ENCODE measurements around the gene LIPC. TPM values are rescaled to one million over a fixed set of nuclear protein-coding genes. Genes with fewer than 3 reads are reported as not detected.

The LIPC gene
- total and polyA plus RNA-seq, 8 donors, result 0.11 to 1.0 (median 0.60) TPM

- DNase-seq (no peak), ATAC-seq (peak; percentile 37)
- Histone ChIP-seq H3K4me3 (no peak overlapping the region), H3K9me3 (no peaks in the 10 kb centered on the region), H3K27ac (no peak overlapping the region), H3K4me1 (no peaks in the 10 kb centered on the region), H3K27me3 (no peaks in the 10 kb centered on the region), H3K36me3 (no peaks in the 10 kb centered on the region)
- intact Hi-C loops (cut with DNase I), result no loop called here
- TF ChIP-seq CTCF (IDR thresholded peaks at IDR 0.05), result no peak
Measured at GRCh38 chr15:58387130-58387529, 44.7 kb upstream of the LIPC start.

DNA sequence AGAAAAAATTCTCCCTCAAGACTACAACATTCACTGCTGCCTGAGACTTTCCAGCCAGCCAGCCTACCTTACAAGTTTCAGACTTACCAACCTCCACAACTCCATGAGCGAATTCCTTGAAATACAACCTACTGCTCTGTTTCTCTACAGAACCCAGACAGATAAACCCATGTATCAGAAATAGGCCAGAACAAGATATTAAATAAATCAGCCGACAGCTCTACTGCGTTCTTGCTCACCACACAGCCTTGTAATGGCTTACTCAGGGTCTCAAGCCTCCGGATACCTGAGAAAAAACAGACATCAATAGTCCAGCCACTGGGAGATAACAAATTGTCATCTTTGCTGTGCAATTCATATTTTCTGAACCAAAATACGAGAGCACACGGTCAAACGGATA is 43.6 kb upstream of the LIPC start:
- H3K36me3 ChIP-seq, result no peaks in the 10 kb centered on the region
- ATAC-seq (no peak), DNase-seq (no peak)
- no peak for TF ChIP-seq CTCF (IDR thresholded peaks at IDR 0.05)
- no peaks in the 10 kb centered on the region for H3K4me1 ChIP-seq
- no peak overlapping the region for H3K27ac ChIP-seq
- intact Hi-C loops (cut with DNase I), result no loop called here
- no peaks in the 10 kb centered on the region for H3K9me3 ChIP-seq
- H3K4me3 ChIP-seq, result no peak overlapping the region
- H3K27me3 ChIP-seq, result no peaks in the 10 kb centered on the region

GRCh38 chr15:58390118-58390517 is 41.7 kb upstream of the LIPC start:
- no peak overlapping the region for H3K4me3 ChIP-seq
- TF ChIP-seq CTCF (IDR thresholded peaks at IDR 0.05), result no peak

GRCh38 chr15:58390655-58391054 is 41.1 kb upstream of the LIPC start:
- intact Hi-C loops (cut with DNase I), result no loop called here
- ATAC-seq, result no peak
- DNase-seq, result no peak
- no peak for TF ChIP-seq CTCF (IDR thresholded peaks at IDR 0.05)
- H3K36me3 ChIP-seq, result no peaks in the 10 kb centered on the region
- no peak overlapping the region for H3K4me3 ChIP-seq
- H3K9me3 ChIP-seq, result no peaks in the 10 kb centered on the region
- H3K27ac ChIP-seq, result no peak overlapping the region
- H3K4me1 ChIP-seq, result no peaks in the 10 kb centered on the region
- no peaks in the 10 kb centered on the region for H3K27me3 ChIP-seq

More at GRCh38 chr15:58390118-58390517, 41.7 kb upstream of the LIPC start:
- H3K4me1 ChIP-seq, result no peaks in the 10 kb centered on the region
- H3K27ac ChIP-seq, result no peak overlapping the region
- no peaks in the 10 kb centered on the region for H3K27me3 ChIP-seq
- H3K36me3 ChIP-seq, result no peaks in the 10 kb centered on the region
- intact Hi-C loops (cut with DNase I), result no loop called here
- DNase-seq, result no peak
- no peak for ATAC-seq
- H3K9me3 ChIP-seq, result no peaks in the 10 kb centered on the region

DNA sequence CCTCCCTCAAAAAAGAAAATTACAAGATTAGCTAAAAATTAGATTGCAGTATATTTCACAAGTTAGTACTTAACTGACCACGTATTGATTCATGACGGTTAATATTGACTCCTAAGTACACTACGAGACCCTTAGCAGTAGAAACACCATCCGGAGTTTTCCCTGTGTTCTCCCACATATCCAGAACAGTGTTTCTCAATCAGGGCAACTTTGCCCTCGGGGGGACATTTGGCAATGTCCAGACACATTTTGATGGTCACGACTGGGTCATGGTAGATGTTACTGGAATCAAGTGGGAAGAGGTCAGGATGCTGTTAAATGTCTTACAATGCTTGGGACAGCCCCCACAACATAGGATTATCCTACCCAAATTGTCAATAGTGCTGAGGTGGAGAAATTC is 40.7 kb upstream of the LIPC start:
- TF ChIP-seq CTCF (IDR thresholded peaks at IDR 0.05), result no peak
- Histone ChIP-seq H3K4me1 (no peaks in the 10 kb centered on the region), H3K9me3 (no peaks in the 10 kb centered on the region), H3K36me3 (no peaks in the 10 kb centered on the region), H3K4me3 (no peak overlapping the region), H3K27ac (no peak overlapping the region), H3K27me3 (no peaks in the 10 kb centered on the region)
- DNase-seq (no peak), ATAC-seq (no peak)
- intact Hi-C loops (cut with DNase I), result no loop called here

All from left lung (tissue), 10 donors.